ENCODE measurements around the gene PCBP2. TPM values are rescaled to one million over a fixed set of nuclear protein-coding genes. Genes with fewer than 3 reads are reported as not detected.

PCBP2 gene
- polyA plus RNA-seq, 3 donors: 1,105 to 1,163 (median 1,124) TPM

DNA sequence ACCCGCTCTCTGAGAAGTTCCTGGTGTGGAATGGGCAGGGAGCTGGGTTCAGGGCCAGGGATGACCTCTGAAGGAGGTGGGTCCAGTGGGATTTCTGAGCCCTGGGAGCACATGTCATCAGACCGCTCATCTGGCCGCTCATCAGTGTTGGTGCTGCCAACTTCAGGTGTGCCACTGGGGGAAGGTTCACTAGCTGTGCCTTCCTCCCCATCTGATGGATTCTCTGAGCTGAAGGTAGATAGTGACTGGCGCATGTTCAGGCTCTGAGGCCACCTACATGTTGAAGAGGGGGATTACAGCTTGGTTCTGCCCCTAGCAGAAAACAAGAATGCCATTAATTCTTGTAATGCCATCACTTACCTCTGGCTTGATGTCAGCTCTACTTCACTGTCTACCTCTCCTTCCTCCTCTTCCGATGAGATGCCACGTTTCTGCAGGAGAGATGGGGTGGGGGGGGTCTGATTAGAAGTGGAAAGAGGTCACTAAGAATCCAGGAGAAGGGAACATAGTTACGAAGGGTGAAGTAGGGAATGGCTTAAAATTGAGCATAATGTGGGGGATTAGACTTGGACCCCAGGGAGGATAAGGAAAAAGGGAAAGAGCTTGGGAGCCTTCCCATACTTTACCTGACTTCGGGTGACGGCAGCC is 30.2 kb downstream of the PCBP2 start:
- no peak for DNase-seq (ENCODE audit: extremely low read depth in 1 of 11, low read depth in 9 of 11, low spot score in 4 of 11)

- DNase-seq (ENCODE audit: extremely low read depth in 1 of 11, low read depth in 9 of 11, low spot score in 4 of 11): no peak
Measured at GRCh38 chr12:53482626-53483168, 30.8 kb downstream of the PCBP2 start.

GRCh38 chr12:53483225-53483978 is 31.5 kb downstream of the PCBP2 start:
- DNase-seq (ENCODE audit: extremely low read depth in 1 of 11, low read depth in 9 of 11, low spot score in 4 of 11): no peak

- DNase-seq (ENCODE audit: extremely low read depth in 1 of 11, low read depth in 9 of 11, low spot score in 4 of 11): no peak
Measured at GRCh38 chr12:53483979-53484377, 32.1 kb downstream of the PCBP2 start.

DNA sequence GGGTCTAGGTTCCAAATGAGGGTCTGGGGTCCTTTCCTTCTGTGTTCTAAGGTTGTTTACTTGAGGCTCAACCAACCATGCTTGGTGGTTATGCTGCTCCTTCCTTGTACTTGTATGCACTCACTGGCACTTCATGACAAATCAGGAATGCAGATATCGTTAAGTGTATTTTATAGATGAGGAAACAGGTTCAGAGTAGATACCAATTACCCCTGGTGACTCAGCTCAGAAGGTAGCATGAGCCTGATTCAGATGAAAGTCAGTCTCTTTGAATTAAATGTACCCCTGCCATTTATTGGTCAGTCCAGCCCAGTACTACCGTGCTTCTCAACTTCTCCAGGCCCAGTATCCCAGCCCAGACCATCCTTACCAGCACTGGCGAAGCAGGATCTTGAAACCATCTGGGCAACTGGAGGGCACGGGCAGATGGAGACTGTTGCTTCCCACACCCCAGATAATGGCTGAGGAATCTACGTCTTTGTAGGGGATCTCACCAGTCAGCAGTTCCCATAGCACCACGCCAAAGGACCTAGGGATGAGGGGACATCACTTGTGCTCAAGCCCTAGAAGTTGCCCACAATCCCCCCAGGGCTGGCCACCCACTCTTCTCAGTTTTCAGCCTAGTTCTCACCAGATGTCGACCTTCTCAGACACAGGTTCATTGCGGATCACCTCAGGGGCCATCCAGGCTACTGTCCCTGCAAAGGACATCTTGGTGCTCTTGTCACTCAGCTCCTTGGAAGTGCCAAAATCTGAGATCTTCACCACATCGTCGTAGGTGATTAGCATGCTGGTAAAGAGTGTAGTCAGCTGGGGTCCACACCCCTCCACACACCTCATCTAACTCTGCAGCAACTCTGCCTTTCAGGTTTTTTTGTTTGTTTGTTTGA is 33.0 kb downstream of the PCBP2 start:
- no peak for DNase-seq (ENCODE audit: extremely low read depth in 1 of 11, low read depth in 9 of 11, low spot score in 4 of 11)

- DNase-seq (ENCODE audit: extremely low read depth in 1 of 11, low read depth in 9 of 11, low spot score in 4 of 11): no peak
Measured at GRCh38 chr12:53485955-53486735, 34.2 kb downstream of the PCBP2 start.

GRCh38 chr12:53486736-53487487 is 35.0 kb downstream of the PCBP2 start:
- DNase-seq (ENCODE audit: extremely low read depth in 1 of 11, low read depth in 9 of 11, low spot score in 4 of 11): no peak

DNA sequence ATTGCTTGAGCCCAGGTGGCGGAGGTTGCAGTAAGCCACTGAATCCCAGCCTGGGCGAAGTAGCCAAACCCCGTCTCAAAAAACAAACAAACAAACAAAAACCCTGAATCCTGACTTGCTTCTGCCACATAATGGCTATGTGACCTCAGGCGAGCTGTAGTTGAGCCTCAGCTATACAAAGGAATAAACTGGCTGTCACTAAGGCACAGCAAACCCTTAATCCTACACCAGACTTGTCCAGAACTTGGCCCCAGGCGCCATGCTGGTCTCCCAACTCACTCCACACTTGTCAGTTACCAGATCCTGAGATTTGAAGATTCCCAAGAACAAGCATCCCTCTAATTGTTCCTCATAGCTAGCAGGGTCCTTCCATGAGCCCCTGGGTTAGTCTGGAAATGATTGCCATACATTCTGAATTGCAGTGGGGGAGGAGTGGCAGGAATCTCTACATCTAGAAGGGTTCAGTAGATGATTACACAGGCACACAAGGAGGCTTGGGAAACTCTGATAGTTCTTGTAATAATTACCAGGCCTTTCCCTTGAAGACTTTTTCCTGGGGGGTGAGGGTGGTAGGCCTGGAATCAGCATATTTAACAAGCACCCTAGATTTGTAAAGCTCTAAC is 37.5 kb downstream of the PCBP2 start:
- DNase-seq (ENCODE audit: extremely low read depth in 1 of 11, low read depth in 9 of 11, low spot score in 4 of 11): peak in 2 of 11 donors; percentile 71 to 76

- peak in 1 of 11 donors; percentile 30 for DNase-seq (ENCODE audit: extremely low read depth in 1 of 11, low read depth in 9 of 11, low spot score in 4 of 11)
Measured at GRCh38 chr12:53492188-53492587, 40.3 kb downstream of the PCBP2 start.

DNA sequence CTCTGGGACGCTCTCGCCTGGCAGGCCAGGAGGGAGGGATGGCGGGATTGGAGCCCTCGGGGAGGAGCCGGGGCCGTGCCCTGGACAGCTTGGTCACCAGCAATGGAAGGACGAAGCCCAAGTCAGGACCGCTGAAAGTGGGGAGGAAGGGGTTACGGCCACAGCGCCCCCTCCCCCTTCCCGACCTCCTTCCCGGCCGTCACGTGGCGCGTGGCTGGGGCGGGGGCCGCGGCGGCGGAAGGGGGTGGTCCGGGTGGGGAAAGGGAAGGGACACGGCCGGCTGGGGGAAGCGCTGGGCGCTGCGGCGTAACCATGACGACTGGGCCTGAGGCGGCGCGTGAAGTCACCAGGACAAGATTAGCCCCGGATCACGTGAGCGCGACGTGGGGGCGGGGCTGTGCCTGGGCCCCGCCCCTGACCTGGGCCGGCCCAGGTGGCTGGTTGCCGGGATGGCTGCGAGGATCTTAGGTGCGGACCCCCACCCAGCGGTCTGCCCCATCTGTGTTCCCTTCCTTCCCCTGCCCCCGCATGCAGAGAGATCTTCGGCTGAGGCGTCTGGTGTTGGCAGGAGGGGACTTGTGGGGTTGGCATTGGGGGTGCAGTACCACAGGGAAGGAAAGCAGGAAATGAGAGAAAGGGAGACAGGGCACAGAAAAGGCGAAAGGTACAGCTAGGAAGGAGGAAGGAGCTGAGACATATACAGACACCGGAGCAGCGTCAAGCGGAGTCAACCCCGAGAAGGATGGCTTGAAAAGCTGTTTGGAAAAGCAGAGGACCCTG is 41.1 kb downstream of the PCBP2 start:
- peak; percentile 87 to 96 (median 94) for DNase-seq (ENCODE audit: extremely low read depth in 1 of 11, low read depth in 9 of 11, low spot score in 4 of 11)

DNA sequence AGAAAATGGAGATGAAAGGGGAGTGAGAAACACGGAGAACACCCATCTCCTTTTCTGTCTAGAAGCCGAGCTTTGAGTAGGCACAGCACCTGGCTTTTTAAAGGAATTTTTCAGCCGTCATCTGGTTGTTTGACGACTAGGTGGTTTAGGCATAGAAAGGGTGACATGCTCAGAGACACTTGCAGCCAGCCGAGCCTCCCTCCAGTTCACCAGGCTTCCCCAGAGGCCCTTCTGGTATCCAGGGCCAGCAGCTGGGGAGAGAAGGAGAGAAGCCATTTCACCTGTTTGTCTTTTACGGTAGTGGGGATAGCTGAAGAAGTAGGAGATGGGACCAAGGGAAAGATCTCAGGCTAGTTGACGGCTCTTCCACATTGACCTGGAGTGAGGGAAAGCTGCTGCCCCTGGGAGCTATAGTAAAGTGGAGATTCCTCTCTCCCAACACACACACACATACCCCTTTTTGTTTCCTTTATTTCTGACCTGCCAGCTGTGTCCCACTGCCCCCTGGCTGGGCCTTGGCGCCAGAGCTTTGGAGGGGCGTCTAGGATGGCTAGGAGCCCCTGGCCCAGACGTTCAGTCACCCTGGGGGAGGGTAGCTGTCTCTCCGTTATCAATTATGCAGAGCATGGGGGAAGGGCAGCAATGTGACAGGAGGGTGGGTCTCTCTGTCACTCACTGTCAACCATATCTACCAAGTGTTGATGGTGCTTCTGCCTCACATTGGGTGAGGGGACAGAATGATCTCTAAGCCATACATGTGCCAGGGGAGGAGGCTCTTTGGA is 41.9 kb downstream of the PCBP2 start:
- DNase-seq (ENCODE audit: extremely low read depth in 1 of 11, low read depth in 9 of 11, low spot score in 4 of 11): no peak

GRCh38 chr12:53495903-53496751 is 44.2 kb downstream of the PCBP2 start:
- peak in 4 of 11 donors; percentile 48 to 73 (median 68) for DNase-seq (ENCODE audit: extremely low read depth in 1 of 11, low read depth in 9 of 11, low spot score in 4 of 11)

DNA sequence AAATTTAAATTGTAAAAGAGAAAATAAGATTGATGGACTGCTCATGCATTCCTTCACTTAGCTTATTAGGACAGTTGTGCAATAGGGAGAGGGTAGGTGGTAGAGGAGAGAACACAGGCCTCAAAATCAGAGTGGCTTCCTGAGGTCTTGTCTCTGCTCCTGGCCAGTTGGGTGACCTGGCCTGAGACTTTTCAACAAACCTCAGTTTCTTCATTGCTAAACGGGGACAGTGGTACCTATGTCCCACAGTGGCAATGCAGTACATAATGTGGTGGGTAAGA is 44.8 kb downstream of the PCBP2 start:
- DNase-seq (ENCODE audit: extremely low read depth in 1 of 11, low read depth in 9 of 11, low spot score in 4 of 11): no peak

- no peak for DNase-seq (ENCODE audit: extremely low read depth in 1 of 11, low read depth in 9 of 11, low spot score in 4 of 11)
Measured at GRCh38 chr12:53497461-53497860, 45.6 kb downstream of the PCBP2 start.

DNA sequence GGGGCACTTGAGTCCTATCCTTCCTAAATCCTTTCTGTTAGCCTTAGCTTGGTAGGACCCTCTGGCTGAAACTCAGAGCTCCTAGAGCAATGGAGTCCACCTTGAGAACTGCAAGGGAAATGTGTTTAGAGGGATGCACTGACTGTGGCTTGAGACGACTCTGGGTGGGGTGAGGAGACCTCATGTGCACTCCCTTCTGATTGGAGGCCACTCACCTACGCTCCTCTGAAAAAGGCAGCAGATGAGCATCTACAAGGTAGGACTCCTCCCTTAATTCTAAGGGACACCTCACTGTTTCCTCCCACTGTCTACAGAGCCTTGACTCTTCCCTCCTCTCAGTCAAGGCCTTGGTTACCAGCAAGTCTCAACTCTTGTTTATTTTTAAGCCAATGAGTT is 46.3 kb downstream of the PCBP2 start:
- DNase-seq (ENCODE audit: extremely low read depth in 1 of 11, low read depth in 9 of 11, low spot score in 4 of 11): no peak

Measured in renal cortex interstitium (tissue), 11 donors.